Measurements from ENCODE around the gene MDC1. TPM values are rescaled to one million over a fixed set of nuclear protein-coding genes. Genes with fewer than 3 reads are reported as not detected.

Gene MDC1
- total and polyA plus RNA-seq, 2 of the 13 experiments (the other 11 are each of a cell fraction or from before 2014, with no cell fraction given), result 8.4 to 14.0 TPM

GRCh38 chr6:30686908-30687658 lies 30.0 kb downstream of the MDC1 start (continued):
- TF ChIP-seq ATF3 (CRISPR knock-in tag; IDR thresholded peaks at IDR 0.05) (no peak), SOX13 (IDR thresholded peaks at IDR 0.05) (peak; percentile 75; the same call in 1 of the 2 replicates), SOX13 (CRISPR knock-in tag; conservative IDR thresholded peaks at IDR 0.05 in 1 of 2, IDR thresholded peaks at IDR 0.05 in 1 of 2) (peak in 1 of 2 experiments; percentile 85; a peak in 2 of 4 replicates), PATZ1 (CRISPR knock-in tag; IDR thresholded peaks at IDR 0.05) (peak; percentile 71), BHLHE40 (IDR thresholded peaks at IDR 0.05; ENCODE audit: low read length) (0 out of 2 replicates have a peak, but pooled peaks have one; percentile 16), TFAP4 (IDR thresholded peaks at IDR 0.05; ENCODE audit: borderline replicate concordance, low read depth) (peak; percentile 22; the same call in 1 of the 2 replicates), ZNF414 (CRISPR knock-in tag; IDR thresholded peaks at IDR 0.05) (peak; percentile 82; the same call in 1 of the 2 replicates), ZMYM2 (CRISPR knock-in tag; IDR thresholded peaks at IDR 0.05) (0 out of 2 replicates have a peak, but pooled peaks have one; percentile 51), SOX5 (CRISPR knock-in tag; IDR thresholded peaks at IDR 0.05; ENCODE audit: borderline replicate concordance) (peak; percentile 74), ATF7 (IDR thresholded peaks at IDR 0.05) (no peak), ATF7 (CRISPR knock-in tag; IDR thresholded peaks at IDR 0.05) (no peak), ZNF570 (CRISPR knock-in tag; IDR thresholded peaks at IDR 0.05; ENCODE audit: borderline replicate concordance) (peak; percentile 2; the same call in 1 of the 2 replicates), YEATS4 (CRISPR knock-in tag; IDR thresholded peaks at IDR 0.05; ENCODE audit: borderline replicate concordance) (peak; percentile 40; the same call in 1 of the 2 replicates), HNRNPK (IDR thresholded peaks at IDR 0.05; ENCODE audit: low read depth, low read length, poor library complexity, severe bottlenecking) (peak; percentile 87), ZNF691 (CRISPR knock-in tag; IDR thresholded peaks at IDR 0.05; ENCODE audit: borderline replicate concordance, low read depth) (0 out of 2 replicates have a peak, but pooled peaks have one; percentile 3), ZNF883 (CRISPR knock-in tag; IDR thresholded peaks at IDR 0.05; ENCODE audit: not compliant biosample characterization) (peak; percentile 81), ZBTB42 (CRISPR knock-in tag; IDR thresholded peaks at IDR 0.05) (0 out of 2 replicates have a peak, but pooled peaks have one; percentile 27), POGZ (CRISPR knock-in tag; IDR thresholded peaks at IDR 0.05) (peak; percentile 60), HIC2 (CRISPR knock-in tag; IDR thresholded peaks at IDR 0.05; ENCODE audit: low read depth) (0 out of 2 replicates have a peak, but pooled peaks have one; percentile 14), ZNF772 (CRISPR knock-in tag; IDR thresholded peaks at IDR 0.05) (0 out of 2 replicates have a peak, but pooled peaks have one; percentile 6), ZNF674 (CRISPR knock-in tag; IDR thresholded peaks at IDR 0.05; ENCODE audit: low read depth) (no peak), ZNF556 (CRISPR knock-in tag; IDR thresholded peaks at IDR 0.05; ENCODE audit: borderline replicate concordance) (peak; percentile 68; the same call in 1 of the 2 replicates)

Measured in HepG2 (cell line).